Neural cell (in vitro differentiated cells): Measurements from ENCODE around the gene ILF3.

ENCODE experiments used
- CTCF ChIP-seq: fragments of 450-650 bp; IDR thresholded peaks from 2 replicates; pipeline ENCODE4 v1.5.1; 2014; ENCODE audit warnings: antibody characterized with exemption, mild to moderate bottlenecking, moderate library complexity; ENCODE audit not compliant: poor library complexity, severe bottlenecking
- EP300 ChIP-seq: fragments of 450-650 bp; conservative IDR thresholded peaks from 2 replicates; pipeline ENCODE4 v1.6.1; 2014; ENCODE audit warnings: antibody characterized with exemption, mild to moderate bottlenecking, moderate library complexity; ENCODE audit not compliant: poor library complexity, severe bottlenecking
- EZH2 ChIP-seq: fragments of 200-600, 300-800 bp; shearing (Covaris generic), sonication (generic); IDR thresholded peaks from 2 replicates; pipeline ENCODE4 v1.6.1; 2014; ENCODE audit warnings: antibody characterized with exemption, low read length, borderline replicate concordance, mild to moderate bottlenecking; ENCODE audit not compliant: insufficient read depth, poor library complexity, severe bottlenecking
- POLR2AphosphoS5 ChIP-seq: IDR thresholded peaks from 2 replicates; pipeline ENCODE4 v1.6.1; 2012
- RAD21 ChIP-seq: fragments of 450-650 bp; conservative IDR thresholded peaks from 2 replicates; pipeline ENCODE4 v1.6.1; 2014; ENCODE audit warnings: antibody characterized with exemption, mild to moderate bottlenecking, moderate library complexity
- SMC3 ChIP-seq: fragments of 450-650 bp; conservative IDR thresholded peaks from 2 replicates; pipeline ENCODE4 v1.6.1; 2014; ENCODE audit warnings: antibody characterized with exemption, mild to moderate bottlenecking, moderate library complexity; ENCODE audit not compliant: poor library complexity
- TAF1 ChIP-seq: IDR thresholded peaks from 2 replicates; pipeline ENCODE4 v1.6.1; 2012; ENCODE audit warnings: low read depth
- TF ChIP-seq, protein P1 (sequence below): IDR thresholded peaks from 2 replicates; pipeline ENCODE4 v1.6.1; 2012; ENCODE audit warnings: borderline replicate concordance

DNA sequence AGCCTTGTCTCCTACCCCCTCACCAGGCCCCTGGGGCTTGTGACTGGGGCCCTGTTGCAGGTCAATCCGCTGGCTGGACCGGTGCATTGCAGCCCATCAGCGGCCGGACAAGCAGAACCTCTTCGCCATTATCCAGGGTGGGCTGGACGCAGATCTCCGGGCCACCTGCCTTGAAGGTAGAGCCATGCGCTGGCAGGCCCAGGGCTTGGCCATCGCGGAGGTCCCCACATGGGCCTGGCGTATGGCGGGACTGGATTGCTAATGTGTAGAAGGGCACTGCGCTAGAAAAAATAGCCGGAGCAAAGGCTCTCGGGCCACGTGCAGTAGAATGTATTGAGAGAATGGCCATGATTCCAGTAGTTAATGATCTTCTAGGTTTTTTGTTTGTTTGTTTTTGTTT lies 53.3 kb downstream of the ILF3 start:
- TF ChIP-seq CTCF (no peak), EZH2 (no peak), SMC3 (no peak), POLR2AphosphoS5 (no peak), RAD21 (no peak), EP300 (no peak), TAF1 (no peak)
- TF ChIP-seq, protein P1, sequence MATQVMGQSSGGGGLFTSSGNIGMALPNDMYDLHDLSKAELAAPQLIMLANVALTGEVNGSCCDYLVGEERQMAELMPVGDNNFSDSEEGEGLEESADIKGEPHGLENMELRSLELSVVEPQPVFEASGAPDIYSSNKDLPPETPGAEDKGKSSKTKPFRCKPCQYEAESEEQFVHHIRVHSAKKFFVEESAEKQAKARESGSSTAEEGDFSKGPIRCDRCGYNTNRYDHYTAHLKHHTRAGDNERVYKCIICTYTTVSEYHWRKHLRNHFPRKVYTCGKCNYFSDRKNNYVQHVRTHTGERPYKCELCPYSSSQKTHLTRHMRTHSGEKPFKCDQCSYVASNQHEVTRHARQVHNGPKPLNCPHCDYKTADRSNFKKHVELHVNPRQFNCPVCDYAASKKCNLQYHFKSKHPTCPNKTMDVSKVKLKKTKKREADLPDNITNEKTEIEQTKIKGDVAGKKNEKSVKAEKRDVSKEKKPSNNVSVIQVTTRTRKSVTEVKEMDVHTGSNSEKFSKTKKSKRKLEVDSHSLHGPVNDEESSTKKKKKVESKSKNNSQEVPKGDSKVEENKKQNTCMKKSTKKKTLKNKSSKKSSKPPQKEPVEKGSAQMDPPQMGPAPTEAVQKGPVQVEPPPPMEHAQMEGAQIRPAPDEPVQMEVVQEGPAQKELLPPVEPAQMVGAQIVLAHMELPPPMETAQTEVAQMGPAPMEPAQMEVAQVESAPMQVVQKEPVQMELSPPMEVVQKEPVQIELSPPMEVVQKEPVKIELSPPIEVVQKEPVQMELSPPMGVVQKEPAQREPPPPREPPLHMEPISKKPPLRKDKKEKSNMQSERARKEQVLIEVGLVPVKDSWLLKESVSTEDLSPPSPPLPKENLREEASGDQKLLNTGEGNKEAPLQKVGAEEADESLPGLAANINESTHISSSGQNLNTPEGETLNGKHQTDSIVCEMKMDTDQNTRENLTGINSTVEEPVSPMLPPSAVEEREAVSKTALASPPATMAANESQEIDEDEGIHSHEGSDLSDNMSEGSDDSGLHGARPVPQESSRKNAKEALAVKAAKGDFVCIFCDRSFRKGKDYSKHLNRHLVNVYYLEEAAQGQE, result no peak
